H4 (cell line): ENCODE results near the gene PDK3. TPM values are rescaled to one million over a fixed set of nuclear protein-coding genes. Genes with fewer than 3 reads are reported as not detected.

Experiments
- DNase-seq: peaks from one replicate; pipeline ENCODE4 v3.0.0-alpha.2; 2015; ENCODE audit warnings: low spot score
- total RNA-seq: library from RNA; depleted of rRNA; stranded (reverse); fragments of >200 nt; shearing (Covaris generic); gene quantifications from 2 replicates; pipeline ENCODE4 v1.2.3, GENCODE V29; 2014; rRNA removed

Gene PDK3
- total RNA-seq, result 20.5 and 27.9 TPM in 2 replicates

- peak; percentile 82 for DNase-seq
These were observed at the start of gene PDK3 for GRCh38 chrX:24464836-24465531. Gene PDK3, plus strand, starts transcription at chrX:24465286. Its CDS starts 170 bp downstream, at chrX:24465456.

GRCh38 chrX:24415921-24416320, 49.2 kb upstream of the PDK3 start:
- DNase-seq, result no peak

- no peak for DNase-seq
These were observed 41.1 kb upstream of the PDK3 start for GRCh38 chrX:24423960-24424359.

- no peak for DNase-seq
These were observed 40.1 kb upstream of the PDK3 start for GRCh38 chrX:24424948-24425347.

GRCh38 chrX:24425806-24426205, 39.3 kb upstream of the PDK3 start:
- DNase-seq, result no peak

GRCh38 chrX:24426340-24426913, 38.7 kb upstream of the PDK3 start:
- DNase-seq, result peak; percentile 8

- no peak for DNase-seq
These were observed 38.0 kb upstream of the PDK3 start for GRCh38 chrX:24426921-24427746.

GRCh38 chrX:24427747-24428019, 37.4 kb upstream of the PDK3 start:
- DNase-seq, result no peak

GRCh38 chrX:24428516-24428915, 36.6 kb upstream of the PDK3 start:
- DNase-seq, result no peak

- DNase-seq, result no peak
These were observed 30.0 kb upstream of the PDK3 start for GRCh38 chrX:24435060-24435459.

GRCh38 chrX:24443918-24444317, 21.2 kb upstream of the PDK3 start:
- DNase-seq, result no peak

GRCh38 chrX:24444645-24445044, 20.4 kb upstream of the PDK3 start:
- no peak for DNase-seq

- DNase-seq, result no peak
These were observed 16.3 kb upstream of the PDK3 start for GRCh38 chrX:24448762-24449250.

GRCh38 chrX:24463077-24463476, 2.0 kb upstream of the PDK3 start:
- DNase-seq, result no peak

- DNase-seq, result no peak
These were observed 619 bp upstream of the PDK3 start for GRCh38 chrX:24464498-24464835.

- DNase-seq, result no peak
These were observed 413 bp downstream of the PDK3 start for GRCh38 chrX:24465532-24465865.

GRCh38 chrX:24466025-24466424, 939 bp downstream of the PDK3 start:
- no peak for DNase-seq

- DNase-seq, result no peak
These were observed 3.2 kb downstream of the PDK3 start for GRCh38 chrX:24468245-24468644.

GRCh38 chrX:24471808-24472207, 6.7 kb downstream of the PDK3 start:
- DNase-seq, result no peak

GRCh38 chrX:24475480-24475879, 10.4 kb downstream of the PDK3 start:
- DNase-seq, result no peak

GRCh38 chrX:24478509-24478908, 13.4 kb downstream of the PDK3 start:
- DNase-seq, result no peak

GRCh38 chrX:24479924-24480323, 14.8 kb downstream of the PDK3 start:
- peak; percentile 93 for DNase-seq

GRCh38 chrX:24480400-24480865, 15.3 kb downstream of the PDK3 start:
- no peak for DNase-seq
